Keratinocyte (primary cell): ENCODE results near the gene AGAP1.

Experiments used
- EZH2 ChIP-seq: IDR thresholded peaks from one replicate; pipeline ENCODE4 v1.6.1; 2012; ENCODE audit warnings: inconsistent platforms, mild to moderate bottlenecking, low read length, moderate library complexity
- TF ChIP-seq, protein P1 (sequence below), 3 experiments: IDR thresholded peaks in 1 of 3; conservative IDR thresholded peaks in 1 of 3; optimal IDR thresholded peaks in 1 of 3; 2 replicates in 2 of 3; 3 replicates in 1 of 3; pipeline versions ENCODE3 to v1.5.1; 2011; ENCODE audit warnings: low read length in 3 of 3, mild to moderate bottlenecking in 3 of 3, moderate library complexity in 2 of 3, control low read depth in 1 of 3, inconsistent platforms in 1 of 3; ENCODE audit not compliant: insufficient read depth in 2 of 3; ENCODE audit errors: extremely low read depth in 1 of 3

DNA sequence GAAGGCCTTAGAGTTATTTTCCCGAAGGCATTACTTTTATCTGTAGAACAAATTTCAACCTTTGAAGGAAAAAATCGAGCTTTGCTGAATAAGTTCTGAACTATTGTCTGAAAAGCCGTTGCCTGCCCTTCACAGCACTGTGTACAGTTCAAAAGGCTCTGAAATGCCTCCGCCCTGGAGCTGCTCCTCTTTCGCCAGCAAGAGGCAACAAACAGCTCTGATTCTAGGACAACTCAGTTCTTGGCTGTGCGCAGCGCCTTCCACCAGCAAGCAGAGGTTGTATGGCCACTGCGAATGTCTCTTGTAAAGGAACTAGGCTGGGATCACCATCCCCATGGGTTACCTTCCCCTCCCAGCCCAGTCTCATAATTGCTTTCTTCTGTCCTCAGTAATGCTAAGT is 365.8 kb downstream of the AGAP1 start:
- TF ChIP-seq, protein P1, sequence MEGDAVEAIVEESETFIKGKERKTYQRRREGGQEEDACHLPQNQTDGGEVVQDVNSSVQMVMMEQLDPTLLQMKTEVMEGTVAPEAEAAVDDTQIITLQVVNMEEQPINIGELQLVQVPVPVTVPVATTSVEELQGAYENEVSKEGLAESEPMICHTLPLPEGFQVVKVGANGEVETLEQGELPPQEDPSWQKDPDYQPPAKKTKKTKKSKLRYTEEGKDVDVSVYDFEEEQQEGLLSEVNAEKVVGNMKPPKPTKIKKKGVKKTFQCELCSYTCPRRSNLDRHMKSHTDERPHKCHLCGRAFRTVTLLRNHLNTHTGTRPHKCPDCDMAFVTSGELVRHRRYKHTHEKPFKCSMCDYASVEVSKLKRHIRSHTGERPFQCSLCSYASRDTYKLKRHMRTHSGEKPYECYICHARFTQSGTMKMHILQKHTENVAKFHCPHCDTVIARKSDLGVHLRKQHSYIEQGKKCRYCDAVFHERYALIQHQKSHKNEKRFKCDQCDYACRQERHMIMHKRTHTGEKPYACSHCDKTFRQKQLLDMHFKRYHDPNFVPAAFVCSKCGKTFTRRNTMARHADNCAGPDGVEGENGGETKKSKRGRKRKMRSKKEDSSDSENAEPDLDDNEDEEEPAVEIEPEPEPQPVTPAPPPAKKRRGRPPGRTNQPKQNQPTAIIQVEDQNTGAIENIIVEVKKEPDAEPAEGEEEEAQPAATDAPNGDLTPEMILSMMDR (optimal IDR thresholded peaks at IDR 0.05 in 1 of 3, IDR thresholded peaks at IDR 0.05 in 1 of 3, conservative IDR thresholded peaks at IDR 0.05 in 1 of 3; ENCODE audit: extremely low read depth in 1 of 3, insufficient read depth in 2 of 3, low read length in 3 of 3): no peak
- no peak for TF ChIP-seq EZH2
